ENCODE measurements around the gene TPP2.

Gene TPP2

DNA sequence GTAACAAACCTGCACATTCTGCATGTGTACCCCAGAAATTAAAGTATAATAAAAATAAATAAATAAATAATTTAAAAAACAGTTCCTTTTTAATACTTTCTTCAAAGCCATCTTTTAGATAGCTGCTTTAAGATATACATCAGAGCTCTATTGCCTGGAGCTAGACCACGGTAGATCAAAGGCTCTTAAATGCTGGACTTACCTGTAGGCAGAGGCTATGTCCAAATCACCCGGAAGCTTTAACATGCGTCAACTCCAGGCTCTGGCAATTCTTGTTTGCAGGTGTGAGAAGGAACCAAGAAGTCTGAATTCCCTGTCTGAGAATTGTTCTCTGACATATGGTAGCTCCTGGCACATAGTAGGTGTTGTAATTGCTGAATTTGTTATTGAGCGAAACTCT lies 99.7 kb downstream of the TPP2 start:
- no peak for DNase-seq

DNA sequence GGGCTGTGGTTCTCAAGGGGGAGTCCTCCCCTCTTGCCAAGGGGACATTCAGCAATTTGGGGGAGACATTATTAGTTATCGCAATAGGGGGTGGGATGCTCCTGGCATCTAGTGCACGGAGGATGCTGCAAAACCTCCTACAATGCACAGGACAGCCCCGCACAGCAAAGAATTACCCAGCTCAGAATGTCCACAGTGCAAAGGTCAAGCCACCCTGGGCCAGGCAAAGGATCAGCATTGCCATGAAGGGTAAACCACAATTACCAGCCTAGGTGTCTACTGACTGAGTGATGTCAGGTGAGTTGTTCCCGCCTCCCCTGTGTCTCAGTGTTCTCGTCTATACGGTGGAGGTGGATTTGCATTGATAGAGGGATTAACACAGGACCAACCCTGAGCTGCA lies 100.5 kb downstream of the TPP2 start:
- no peak for DNase-seq

GRCh38 chr13:102697929-102698648 lies 101.3 kb downstream of the TPP2 start:
- DNase-seq: no peak

- no peak for DNase-seq
Observed at GRCh38 chr13:102698649-102698980, 101.8 kb downstream of the TPP2 start.

GRCh38 chr13:102699504-102699903 lies 102.7 kb downstream of the TPP2 start:
- no peak for DNase-seq

DNA sequence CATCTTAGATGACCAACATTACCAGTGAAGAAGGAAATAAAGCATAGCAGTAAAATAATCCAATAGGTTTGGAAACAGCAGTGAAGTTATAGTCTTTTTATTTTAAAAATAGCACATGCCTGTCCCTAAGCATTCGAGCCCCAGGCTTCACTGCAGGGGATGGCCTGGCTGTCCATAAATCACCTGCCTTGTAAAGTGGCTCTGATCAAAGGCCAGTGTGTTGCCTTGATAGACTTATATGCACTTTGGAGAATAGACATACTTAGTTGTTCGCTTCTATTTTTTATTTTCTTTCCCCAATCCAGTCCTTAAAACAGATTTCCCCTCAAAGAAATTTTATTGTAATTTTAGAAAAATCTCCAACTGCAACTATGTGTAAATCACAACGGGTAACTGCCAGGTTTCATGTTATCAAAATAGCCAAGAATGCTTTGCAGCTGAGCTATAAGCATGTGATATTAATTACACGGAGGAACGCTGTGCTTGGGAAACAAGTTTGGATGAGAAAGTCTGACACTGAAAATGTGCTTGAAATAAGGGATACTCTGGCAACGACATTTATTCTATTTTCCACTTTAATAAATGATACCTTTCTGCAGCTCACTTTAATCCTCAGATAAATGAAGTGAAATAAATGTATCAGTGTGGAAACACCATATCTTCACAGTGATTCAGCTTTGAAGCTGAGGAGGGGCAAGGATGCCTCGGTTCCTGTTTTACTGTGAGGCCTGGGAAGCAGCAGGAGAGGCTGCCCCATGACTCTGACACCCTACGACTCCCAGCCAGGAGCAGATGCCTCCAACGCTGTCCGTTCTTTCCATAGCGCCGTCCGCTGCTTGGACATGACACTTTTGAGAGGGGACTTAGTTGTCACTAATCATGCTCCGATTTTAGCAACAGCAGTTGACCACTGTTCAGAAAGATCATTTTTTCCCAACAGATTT lies 103.6 kb downstream of the TPP2 start:
- no peak for DNase-seq

GRCh38 chr13:102701331-102701730 lies 104.5 kb downstream of the TPP2 start:
- no peak for DNase-seq

DNA sequence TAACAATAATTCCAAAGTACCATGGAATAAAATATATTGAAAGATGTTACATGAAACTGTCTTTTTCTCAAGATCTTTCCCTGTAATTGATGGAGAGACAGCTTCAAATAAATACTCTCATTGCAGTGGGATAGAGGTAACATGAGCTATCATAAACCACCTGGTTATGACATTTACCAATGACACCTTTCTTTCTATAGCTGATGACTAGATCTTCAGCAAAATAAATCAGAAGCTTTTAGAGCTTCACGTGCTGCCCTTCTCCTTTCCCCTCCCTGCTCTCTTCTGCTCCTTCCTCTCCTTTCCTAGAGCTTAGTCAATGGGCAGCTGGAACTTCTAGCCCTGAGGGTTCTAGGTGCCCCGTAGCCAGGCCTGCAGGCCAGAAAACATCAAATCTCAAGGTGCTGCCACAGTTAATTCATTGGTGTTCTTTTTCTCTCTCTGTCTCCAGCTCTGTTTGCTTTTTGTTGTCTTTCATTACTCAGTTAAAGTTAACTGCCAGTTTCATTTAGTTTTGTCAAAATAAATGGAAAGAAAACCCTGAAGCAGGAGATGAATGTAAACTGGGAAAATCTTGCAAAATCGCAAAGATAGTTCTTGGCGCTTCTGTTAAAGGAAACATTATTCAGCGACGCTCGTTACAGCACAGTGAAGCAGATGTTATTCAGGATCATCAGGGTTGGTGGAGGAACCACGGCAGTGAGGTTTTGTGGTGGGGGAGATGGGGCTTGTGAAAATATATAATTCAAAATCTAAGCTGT lies 106.4 kb downstream of the TPP2 start:
- no peak for DNase-seq

DNA sequence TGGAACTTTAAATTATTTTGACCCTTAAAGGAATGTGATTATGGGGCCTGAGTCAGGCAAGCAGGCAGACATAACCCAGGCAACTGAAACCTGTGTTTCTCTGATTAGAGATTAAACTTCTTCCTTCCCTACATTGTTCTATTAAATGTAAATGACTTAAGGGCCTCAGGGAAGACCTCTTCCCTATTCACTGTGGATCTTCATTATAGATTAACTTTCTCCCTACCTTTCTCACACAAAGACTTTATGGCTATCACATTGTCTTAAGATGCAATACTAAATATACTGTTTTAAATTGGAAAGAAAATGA lies 106.9 kb downstream of the TPP2 start:
- no peak for DNase-seq

DNA sequence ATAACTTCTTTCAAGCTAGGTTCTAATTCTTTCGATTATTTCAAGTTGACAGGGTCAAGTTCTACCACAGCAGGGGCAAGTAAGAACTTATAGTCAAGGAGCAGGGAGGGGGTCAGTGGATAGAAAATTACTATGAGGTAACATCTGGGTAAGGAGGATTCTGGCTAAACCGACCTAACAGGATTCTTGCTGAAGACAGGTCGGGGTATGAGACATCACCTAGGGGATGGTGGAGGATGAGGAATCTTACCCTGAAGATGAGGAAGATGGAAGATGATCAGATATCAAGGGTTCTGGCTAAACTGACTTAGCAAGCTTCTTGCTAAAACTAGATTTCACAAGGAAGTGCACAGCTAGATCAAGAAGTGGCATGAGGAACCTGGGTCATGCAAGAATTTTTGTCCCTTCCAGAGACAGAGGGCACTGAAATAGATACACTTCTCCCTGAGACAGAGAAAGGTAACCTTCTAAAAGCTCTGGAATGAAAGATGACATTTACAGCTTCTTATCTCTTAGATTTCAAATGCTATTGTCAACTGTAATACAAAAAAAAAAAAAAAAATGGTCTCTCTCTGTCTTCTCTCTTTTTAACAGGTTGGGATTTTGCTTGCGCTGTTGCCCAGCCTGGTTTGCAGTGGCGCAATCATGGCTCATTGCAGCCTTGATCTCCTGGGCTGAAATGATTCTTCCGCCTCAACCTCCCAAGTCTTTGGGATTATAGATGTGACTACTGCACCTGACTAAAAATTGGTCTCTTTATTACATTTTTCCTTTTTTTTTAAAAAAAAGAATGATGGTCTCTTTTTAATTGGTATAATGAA lies 107.7 kb downstream of the TPP2 start:
- DNase-seq: no peak

GRCh38 chr13:102707467-102707866 lies 110.7 kb downstream of the TPP2 start:
- no peak for DNase-seq

DNA sequence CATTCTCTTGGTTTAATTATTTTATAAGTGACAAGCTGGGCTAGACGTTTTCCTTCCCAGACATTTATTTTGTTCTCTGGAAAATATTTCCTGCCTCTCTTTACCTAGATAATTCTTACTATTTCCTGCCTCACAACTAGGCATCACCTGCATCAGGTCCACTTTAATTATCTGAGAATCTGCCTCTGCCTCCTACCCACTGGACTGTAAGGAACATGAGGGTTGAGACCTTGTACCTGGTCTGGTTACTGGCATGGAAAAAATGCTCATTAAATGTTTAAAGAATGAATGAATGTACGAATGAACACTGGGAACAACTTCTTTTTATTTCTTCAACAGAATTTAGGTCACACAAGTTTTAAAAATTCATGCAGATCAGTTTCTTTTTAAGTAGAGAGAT lies 111.4 kb downstream of the TPP2 start:
- no peak for DNase-seq

DNA sequence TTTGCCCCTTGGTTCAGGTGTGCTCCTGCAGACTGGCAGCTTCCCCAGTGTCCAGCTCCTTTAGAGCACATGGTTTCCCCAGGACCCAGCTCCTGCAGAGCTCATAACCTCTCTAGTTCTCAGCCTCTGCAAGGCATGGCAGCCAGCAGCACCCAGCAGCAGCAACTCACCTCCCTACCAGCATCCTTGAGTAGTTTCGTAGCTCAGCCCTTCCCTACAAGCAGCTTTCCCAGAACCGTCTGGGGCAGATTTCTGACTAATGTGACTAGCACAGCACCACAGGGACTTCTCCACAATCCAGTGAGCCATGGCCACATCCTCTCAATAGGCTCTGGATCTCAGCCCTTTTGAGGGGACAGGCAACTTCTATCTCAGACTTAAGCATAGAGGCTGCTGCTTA lies 112.2 kb downstream of the TPP2 start:
- DNase-seq: no peak

- no peak for DNase-seq
Observed at GRCh38 chr13:102709536-102709935, 112.8 kb downstream of the TPP2 start.

DNA sequence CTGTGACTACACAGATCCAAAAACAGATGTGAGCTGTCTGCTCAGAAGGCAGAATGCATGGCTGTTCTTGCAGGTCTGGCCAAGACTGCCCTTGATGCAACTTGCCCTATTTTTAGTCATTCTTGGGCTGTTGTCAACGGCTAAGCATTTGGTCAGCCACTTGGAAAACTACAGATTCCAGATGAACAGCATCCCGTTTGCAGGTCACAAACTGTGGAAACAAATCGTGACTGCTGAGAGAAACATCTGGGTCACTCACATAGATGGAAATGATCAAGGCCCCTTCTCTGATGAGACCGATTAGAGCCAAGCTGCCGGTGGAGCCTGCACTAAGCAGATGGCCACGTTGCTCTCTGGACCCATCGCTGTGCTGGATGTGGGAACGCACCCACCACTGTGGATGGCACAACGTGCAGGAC lies 113.5 kb downstream of the TPP2 start:
- DNase-seq: no peak

GRCh38 chr13:102715447-102715846 lies 118.7 kb downstream of the TPP2 start:
- DNase-seq: no peak

- DNase-seq: no peak
Observed at GRCh38 chr13:102718746-102719145, 122.0 kb downstream of the TPP2 start.

GRCh38 chr13:102721800-102722231 lies 125.0 kb downstream of the TPP2 start:
- no peak for DNase-seq

- DNase-seq: peak; percentile 27
Observed at GRCh38 chr13:102724923-102725322, 128.1 kb downstream of the TPP2 start.

DNA sequence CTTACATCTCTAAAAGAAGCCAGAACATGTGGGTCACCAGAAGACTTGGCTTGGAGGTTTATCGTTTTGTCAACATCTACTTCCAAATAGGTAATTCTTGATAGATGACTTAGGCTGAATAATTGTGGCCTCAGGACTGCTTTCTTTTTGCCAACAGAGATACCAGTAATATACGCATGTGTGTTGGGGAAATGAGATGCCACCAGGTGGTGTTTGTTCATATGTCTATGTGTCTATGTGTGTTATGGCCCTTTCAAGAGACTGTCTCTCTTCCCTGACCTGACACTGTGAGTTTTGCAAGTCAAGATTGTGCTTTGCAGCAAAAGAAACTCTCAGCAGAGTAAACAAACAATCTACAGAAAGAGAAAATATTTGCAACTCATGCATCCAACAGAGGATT lies 129.6 kb downstream of the TPP2 start:
- DNase-seq: no peak

Measured in NCI-H146 (cell line).